Prostate gland (tissue), 2 donors: ENCODE data around the gene OSBPL1A. TPM values are rescaled to one million over a fixed set of nuclear protein-coding genes. Genes with fewer than 3 reads are reported as not detected.

Source experiments
- DNase-seq: peaks from one replicate; pipeline ENCODE4 v3.0.0-alpha.2; 2019; ENCODE audit warnings: low spot score
- H3K27ac ChIP-seq, 2 donors: fragments of 200-600 bp; sonication (generic); 2 replicates each; pipeline ENCODE4 v1.5.1; 2017 to 2019
- H3K27me3 ChIP-seq: fragments of 200-600 bp; sonication (generic); replicated peaks from 2 replicates; pipeline ENCODE4 v1.5.1; 2019; ENCODE audit not compliant: insufficient read depth
- H3K36me3 ChIP-seq, 2 donors: fragments of 200-600 bp; sonication (generic); 1 replicate in 1 of 2; 2 replicates in 1 of 2; pipeline versions ENCODE4 v1.5.1 to v1.8.1; 2017 to 2019
- H3K4me1 ChIP-seq: fragments of 200-600 bp; sonication (generic); replicated peaks from 2 replicates; pipeline ENCODE4 v1.5.1; 2019
- H3K4me3 ChIP-seq, 2 donors: fragments of 200-600 bp; sonication (generic); 2 replicates each; pipeline ENCODE4 v1.5.1; 2017 to 2019
- H3K9me3 ChIP-seq: fragments of 200-600 bp; sonication (generic); 2 replicates; pipeline ENCODE4 v1.5.1; 2017
- CTCF ChIP-seq, 4 experiments: fragments of 200-600 bp in 2 of 4; fragments of 450-650 bp in 2 of 4; sonication (generic) in 2 of 4; IDR thresholded peaks; 1 replicate in 3 of 4; 2 replicates in 1 of 4; pipeline ENCODE4 v1.5.1; 2016 to 2019; ENCODE audit warnings: antibody characterized with exemption in 4 of 4, mild to moderate bottlenecking in 2 of 4, moderate library complexity in 2 of 4
- POLR2A ChIP-seq: fragments of 450-650 bp; IDR thresholded peaks from one replicate; pipeline ENCODE4 v1.6.1; 2016; ENCODE audit warnings: antibody characterized with exemption, mild to moderate bottlenecking
- POLR2AphosphoS5 ChIP-seq: sonication (generic); formaldehyde crosslinking; IDR thresholded peaks from one replicate; pipeline ENCODE4 v1.6.1; 2017; ENCODE audit warnings: antibody characterized with exemption
- WGBS: methylation state at CpG from one replicate; pipeline ENCODE4 v1.1.5; 2018; 5-methylcytosine and 5-hydroxymethylcytosine counted together
- intact Hi-C: fragments of 100-400 bp; cut with DNase I; formaldehyde crosslinking; loops from one replicate; pipeline ENCODE4 v1.14.2; 2022
- total RNA-seq, 2 donors: library from RNA; depleted of rRNA; stranded (reverse); fragments of >200 nt; gene quantifications; one replicate each; pipeline ENCODE4 v1.1.0, GENCODE V29; 2016

OSBPL1A gene
- total RNA-seq, 2 donors from 2014 or later, result 33.7 to 39.1 TPM

- Histone ChIP-seq H3K27me3 (no peaks in the 10 kb centered on the region), H3K36me3 (no peaks in the 10 kb centered on the region), H3K4me3 (no peak overlapping the region), H3K4me1 (no peaks in the 10 kb centered on the region), H3K27ac (no peak overlapping the region), H3K9me3 (no peaks in the 10 kb centered on the region)
- intact Hi-C loops, result no loop called here
- no peak for TF ChIP-seq POLR2A
- no peak for TF ChIP-seq POLR2AphosphoS5
- no peak for TF ChIP-seq CTCF (IDR thresholded peaks at IDR 0.05)
- no peak for DNase-seq
- 69% methylated on average over 2 of the region's 2 CpGs for WGBS
Observed at GRCh38 chr18:24400587-24400986, 3.0 kb upstream of the OSBPL1A start.

- H3K9me3 ChIP-seq, result no peaks in the 10 kb centered on the region
- peak overlapping the region in 1 of 2 donors; percentile 77 for H3K27ac ChIP-seq
- no peaks in the 10 kb centered on the region for H3K36me3 ChIP-seq
- 91% methylated on average over 15 of the region's 15 CpGs for WGBS
- H3K27me3 ChIP-seq, result no peaks in the 10 kb centered on the region
- TF ChIP-seq POLR2A (no peak), CTCF (IDR thresholded peaks at IDR 0.05) (no peak), POLR2AphosphoS5 (no peak)
- H3K4me1 ChIP-seq, result no peaks in the 10 kb centered on the region
- H3K4me3 ChIP-seq, result no peak overlapping the region
- intact Hi-C loops, result no loop called here
- no peak for DNase-seq
Observed at GRCh38 chr18:24398540-24398939, 916 bp upstream of the OSBPL1A start.

- DNase-seq, result peak; percentile 67
- TF ChIP-seq CTCF (IDR thresholded peaks at IDR 0.05), result no peak
- TF ChIP-seq POLR2A, result no peak
- peak; percentile 78 for TF ChIP-seq POLR2AphosphoS5
- under 1% methylated on average over 42 of the region's 50 CpGs for WGBS
Observed at GRCh38 chr18:24397131-24397693, 412 bp downstream of the OSBPL1A start.

GRCh38 chr18:24396082-24396633 is 1.5 kb downstream of the OSBPL1A start:
- H3K9me3 ChIP-seq, result no peaks in the 10 kb centered on the region
- WGBS, result 85% methylated on average over 8 of the region's 8 CpGs
- H3K4me3 ChIP-seq, result no peak overlapping the region
- H3K27me3 ChIP-seq, result no peaks in the 10 kb centered on the region
- TF ChIP-seq POLR2AphosphoS5, result no peak
- TF ChIP-seq CTCF (IDR thresholded peaks at IDR 0.05), result no peak
- no peak overlapping the region for H3K27ac ChIP-seq
- DNase-seq, result no peak
- H3K4me1 ChIP-seq, result no peaks in the 10 kb centered on the region
- H3K36me3 ChIP-seq, result no peaks in the 10 kb centered on the region
- intact Hi-C loops, result no loop called here

More at GRCh38 chr18:24397131-24397693, 412 bp downstream of the OSBPL1A start:
- no peaks in the 10 kb centered on the region for H3K27me3 ChIP-seq
- peak overlapping the region; percentile 73 to 77 for H3K27ac ChIP-seq
- H3K4me1 ChIP-seq, result no peaks in the 10 kb centered on the region
- H3K9me3 ChIP-seq, result no peaks in the 10 kb centered on the region
- intact Hi-C loops, result no loop called here
- peak overlapping the region; percentile 73 for H3K4me3 ChIP-seq
- H3K36me3 ChIP-seq, result no peaks in the 10 kb centered on the region
